Small intestine (tissue), 16 donors: ENCODE data around the gene AHSG. TPM values are rescaled to one million over a fixed set of nuclear protein-coding genes. Genes with fewer than 3 reads are reported as not detected.
A peak's percentile ranks its signal among the peaks of the same experiment; 100 is the strongest.
"Not testable (repeated sequence)": the region's sequence is repeated elsewhere in the genome, so short reads cannot be mapped to it uniquely, and the experiment has no call there.

Source experiments
- DNase-seq, 2 donors: peaks; one replicate each; pipeline versions ENCODE4 v3.0.0 to v3.0.0-alpha.2; 2013
- FAIRE-seq: peaks from 2 replicates; lab custom pipeline; 2012; peaks lifted over from hg19 to GRCh38; lab: Jason Lieb, UNC
- H3K27ac ChIP-seq, 3 donors: one replicate each; pipeline ENCODE4 v1.5.1; 2013; ENCODE audit warnings: low read length in 2 of 3, mild to moderate bottlenecking in 2 of 3, control low read depth in 1 of 3, inconsistent platforms in 1 of 3, low read depth in 1 of 3, moderate library complexity in 1 of 3
- H3K27me3 ChIP-seq, 3 donors: one replicate each; pipeline ENCODE4 v1.6.1; 2013; ENCODE audit warnings: low read length in 3 of 3, inconsistent platforms in 1 of 3; ENCODE audit not compliant: control insufficient read depth in 3 of 3, insufficient read depth in 3 of 3
- H3K36me3 ChIP-seq, 3 donors: one replicate each; pipeline ENCODE4 v1.6.1; 2013; ENCODE audit warnings: low read length in 3 of 3, inconsistent platforms in 1 of 3, low read depth in 1 of 3, mild to moderate bottlenecking in 1 of 3, moderate library complexity in 1 of 3; ENCODE audit not compliant: control insufficient read depth in 3 of 3, insufficient read depth in 2 of 3
- H3K4me1 ChIP-seq, 3 donors: one replicate each; pipeline ENCODE4 v1.6.1; 2013; ENCODE audit warnings: low read length in 2 of 3, inconsistent platforms in 1 of 3, low read depth in 1 of 3, mild to moderate bottlenecking in 1 of 3, moderate library complexity in 1 of 3; ENCODE audit not compliant: control insufficient read depth in 3 of 3, insufficient read depth in 2 of 3
- H3K4me3 ChIP-seq, 3 donors: one replicate each; pipeline ENCODE4 v1.5.1; 2013; ENCODE audit warnings: low read length in 3 of 3, control low read depth in 1 of 3, inconsistent platforms in 1 of 3, low read depth in 1 of 3, mild to moderate bottlenecking in 1 of 3, moderate library complexity in 1 of 3
- H3K9me3 ChIP-seq, 2 donors: one replicate each; pipeline ENCODE4 v1.6.1; 2013; ENCODE audit warnings: low read depth in 1 of 2, low read length in 1 of 2; ENCODE audit not compliant: control insufficient read depth in 2 of 2, insufficient read depth in 1 of 2
- WGBS, 3 donors: extraction: QIAGEN DNeasy Blood & Tissue Kit; methylation state at CpG; one replicate each; pipeline ENCODE4 v1.1.7; 2013; 5-methylcytosine and 5-hydroxymethylcytosine counted together
- long read RNA-seq, 10 donors: transcript quantifications; one replicate each; lab custom pipeline, GENCODE V29; 2026
- polyA plus RNA-seq, 4 donors: library from polyadenylated mRNA; stranded (reverse) in 3 of 4; unstranded in 1 of 4; fragments of 200-250 nt in 3 of 4; fragments of 120-200 nt in 1 of 4; gene quantifications; one replicate each; pipeline versions ENCODE4 v1.2.1 to v1.2.3, GENCODE V29; 2013
- donor health status: healthy with polysubstance abuse.
- donor health status: control.
- donor health status: control.
- donor health status: Bipolar disorder and iron deficiency.
- donor health status: healthy.

Gene AHSG
- polyA plus RNA-seq: under 1 TPM in 2 of 4 donors, not detected in 2; 0.04 to 0.53 TPM
- long read RNA-seq, donor 1: 0 reads
- long read RNA-seq, donor 2, partial matches to known transcripts: 0 of 1 reads
- long read RNA-seq, donor 2, other reads (novel, unspliced or antisense): 0 of 1 reads
- long read RNA-seq, donor 3, partial matches to known transcripts: 0 of 1 reads
- long read RNA-seq, donor 3, other reads (novel, unspliced or antisense): 0 of 1 reads
- long read RNA-seq, donor 4: 0 reads
- long read RNA-seq, donor 5: 0 reads
- long read RNA-seq, donor 6: 0 reads
- long read RNA-seq, donor 7: 0 reads
- long read RNA-seq, donor 8: 0 reads
- long read RNA-seq, donor 9: 0 reads
- long read RNA-seq, donor 10: 0 reads

- WGBS, 3 donors: 78 to 83% (median 82%) methylated on average over 7 of the region's 7 CpGs
- Histone ChIP-seq H3K27ac (no peak within 1 kb of the TSS), H3K27me3 (peaks cover 0 to 2% (median 0%) of the 10 kb centered on the region in 3 donors), H3K4me3 (no peak within 1 kb of the TSS), H3K9me3 (no peaks in the 10 kb centered on the region), H3K36me3 (no peaks in the 10 kb centered on the region), H3K4me1 (peaks cover 0 to 19% (median 0%) of the 10 kb centered on the region in 3 donors)
- DNase-seq (peak in 1 of 2 donors; percentile 69), FAIRE-seq (no peak)
Measured at GRCh38 chr3:186612721-186613636, at the start of gene AHSG. TSS of gene AHSG (plus strand) at chr3:186613060. CDS start at chr3:186613142, 82 bp downstream.

- peaks cover 0 to 5% (median 0%) of the 10 kb centered on the region in 3 donors for H3K36me3 ChIP-seq
- no peak overlapping the region for H3K4me3 ChIP-seq
- no peak for FAIRE-seq
- no peaks in the 10 kb centered on the region for H3K9me3 ChIP-seq
- H3K27me3 ChIP-seq: no peaks in the 10 kb centered on the region
- H3K27ac ChIP-seq: no peak overlapping the region
- H3K4me1 ChIP-seq: peaks cover 0 to 10% (median 0%) of the 10 kb centered on the region in 3 donors
- no peak for DNase-seq
Measured at GRCh38 chr3:186564586-186564985, 48.3 kb upstream of the AHSG start.

GRCh38 chr3:186566772-186567071, 46.1 kb upstream of the AHSG start:
- H3K36me3 ChIP-seq: peaks cover 0 to 5% (median 0%) of the 10 kb centered on the region in 3 donors
- peak overlapping the region; percentile 70 to 75 (median 71) for H3K4me3 ChIP-seq
- peak overlapping the region; percentile 89 to 99 (median 91) for H3K27ac ChIP-seq
- H3K9me3 ChIP-seq: no peaks in the 10 kb centered on the region
- DNase-seq (no peak), FAIRE-seq (no peak)
- WGBS, 3 donors: 0% methylated on average over 14 of the region's 14 CpGs
- no peaks in the 10 kb centered on the region for H3K27me3 ChIP-seq
- H3K4me1 ChIP-seq: peaks cover 0 to 10% (median 0%) of the 10 kb centered on the region in 3 donors

GRCh38 chr3:186567072-186567921, 45.6 kb upstream of the AHSG start, which contains the start of gene TBCCD1:
TSS of gene TBCCD1 (minus strand) at chr3:186567339. CDS start at chr3:186564329, 3,010 bp downstream.
- FAIRE-seq: no peak
- no peaks in the 10 kb centered on the region for H3K9me3 ChIP-seq
- peak within 1 kb of the TSS; percentile 90 to 99 (median 91) for H3K27ac ChIP-seq
- no peaks in the 10 kb centered on the region for H3K27me3 ChIP-seq
- H3K4me3 ChIP-seq: peak within 1 kb of the TSS; percentile 70 to 75 (median 71)
- DNase-seq: peak; percentile 94 to 99
- WGBS, 3 donors: 0 to 1% (median 1%) methylated on average over 48 to 66 of the region's 66 CpGs
- H3K4me1 ChIP-seq: peaks cover 0 to 13% (median 0%) of the 10 kb centered on the region in 3 donors
- peaks cover 0 to 9% (median 4%) of the 10 kb centered on the region in 3 donors for H3K36me3 ChIP-seq

- not testable (repeated sequence) for H3K27ac ChIP-seq, H3K9me3 ChIP-seq, DNase-seq, H3K27me3 ChIP-seq, FAIRE-seq, H3K36me3 ChIP-seq
- Histone ChIP-seq H3K4me1 (peaks cover 0 to 13% (median 0%) of the 10 kb centered on the region in 3 donors), H3K4me3 (peak overlapping the region in 1 of 3 donors; percentile 53)
- WGBS, 3 donors: 28 to 77% (median 46%) methylated on average over 11 of the region's 11 CpGs
Measured at GRCh38 chr3:186569361-186569760, 43.5 kb upstream of the AHSG start.

- peak overlapping the region in 2 of 3 donors; percentile 44 to 91 for H3K27ac ChIP-seq
- 2 to 5% (median 3%) methylated on average over 7 of the region's 7 CpGs for WGBS, 3 donors
- DNase-seq (peak in 1 of 2 donors; percentile 2), FAIRE-seq (no peak)
- H3K36me3 ChIP-seq: peaks cover 0 to 9% (median 4%) of the 10 kb centered on the region in 3 donors
- H3K4me1 ChIP-seq: peaks cover 0 to 13% (median 0%) of the 10 kb centered on the region in 3 donors
- no peaks in the 10 kb centered on the region for H3K27me3 ChIP-seq
- H3K4me3 ChIP-seq: peak overlapping the region; percentile 24 to 91 (median 53)
- no peaks in the 10 kb centered on the region for H3K9me3 ChIP-seq
Measured at GRCh38 chr3:186569779-186570095, 43.1 kb upstream of the AHSG start.

GRCh38 chr3:186570096-186570940, 42.5 kb upstream of the AHSG start, which contains the start of gene DNAJB11:
TSS of gene DNAJB11 (plus strand) at chr3:186570720. CDS start at chr3:186570898, 178 bp downstream.
- FAIRE-seq (peak; percentile 49), DNase-seq (peak; percentile 100)
- 0 to 1% (median 0%) methylated on average over 57 to 59 of the region's 59 CpGs for WGBS, 3 donors
- Histone ChIP-seq H3K4me3 (peak within 1 kb of the TSS; percentile 80 to 91 (median 81)), H3K36me3 (peaks cover 0 to 12% (median 6%) of the 10 kb centered on the region in 3 donors), H3K9me3 (no peaks in the 10 kb centered on the region), H3K4me1 (peaks cover 0 to 13% (median 0%) of the 10 kb centered on the region in 3 donors), H3K27ac (peak within 1 kb of the TSS; percentile 79 to 93 (median 88)), H3K27me3 (no peaks in the 10 kb centered on the region)
